Right lobe of liver (tissue), 6 donors: ENCODE data around the gene TAF11. TPM values are rescaled to one million over a fixed set of nuclear protein-coding genes. Genes with fewer than 3 reads are reported as not detected.
A peak's percentile ranks its signal among the peaks of the same experiment; 100 is the strongest.

ENCODE experiments used
- ATAC-seq, 4 donors: fragments of 200-7000 bp; cut with Tn5 transposase; one replicate each; pipeline ENCODE4 v1.9.1; 2020; ENCODE audit warnings: mild to moderate bottlenecking in 4 of 4, moderate library complexity in 4 of 4
- DNase-seq, 3 donors: peaks; one replicate each; pipeline ENCODE4 v3.0.0-alpha.2; 2020
- H3K27ac ChIP-seq, 3 donors: fragments of 200-600 bp; one replicate each; pipeline ENCODE4 v1.8.0; 2022
- H3K27me3 ChIP-seq, 2 donors: fragments of 200-600 bp; one replicate each; pipeline ENCODE4 v1.8.0; 2022
- H3K36me3 ChIP-seq, 4 donors: fragments of 200-600 bp; sonication (generic) in 1 of 4; one replicate each; pipeline versions ENCODE4 v1.5.1 to v1.8.0; 2017 to 2022; ENCODE audit warnings: control low read depth in 1 of 4
- H3K4me1 ChIP-seq, 4 donors: fragments of 200-600 bp; sonication (generic) in 1 of 4; one replicate each; pipeline versions ENCODE4 v1.5.1 to v1.8.0; 2017 to 2022; ENCODE audit warnings: control low read depth in 1 of 4
- H3K4me3 ChIP-seq, 3 donors: fragments of 200-600 bp; one replicate each; pipeline ENCODE4 v1.8.0; 2022
- H3K9me3 ChIP-seq, 4 donors: fragments of 200-600 bp; sonication (generic) in 1 of 4; one replicate each; pipeline versions ENCODE4 v1.5.1 to v1.8.0; 2017 to 2022; ENCODE audit warnings: control low read depth in 1 of 4
- CTCF ChIP-seq, 4 donors: fragments of 200-600 bp in 3 of 4; fragments of 450-650 bp in 1 of 4; IDR thresholded peaks; one replicate each; pipeline versions ENCODE4 v1.5.1 to v1.8.0; 2016 to 2022; ENCODE audit warnings: antibody characterized with exemption in 4 of 4, mild to moderate bottlenecking in 2 of 4
- POLR2A ChIP-seq: fragments of 450-650 bp; IDR thresholded peaks from one replicate; pipeline ENCODE4 v1.6.1; 2017; ENCODE audit warnings: antibody characterized with exemption, mild to moderate bottlenecking
- WGBS: methylation state at CpG from one replicate; pipeline ENCODE4 v1.1.6; 2018; ENCODE audit warnings: low coverage, low lambda C conversion rate; ENCODE audit not compliant: insufficient coverage; ENCODE audit errors: missing lambda C conversion rate; 5-methylcytosine and 5-hydroxymethylcytosine counted together
- intact Hi-C, 2 donors: fragments of 100-400 bp; cut with DNase I; formaldehyde crosslinking; loops; one replicate each; pipeline versions ENCODE4 v1.11.2 to v1.14.1; 2022
- total RNA-seq, 6 experiments: library from RNA; depleted of rRNA in 2 of 6; stranded (reverse); fragments of >200 nt in 2 of 6; fragmentation: NEBNext Ultra II Directional in 3 of 6; extraction: Animal tissue kit (Norgen Biotek cat#: 25700) in 3 of 6; gene quantifications; one replicate each; pipeline versions ENCODE4 v1.1.0 to v1.2.4, GENCODE V29; 2016 to 2023
- donor health status: DM: no; HTN: yes; CAD: no.
- donor health status: DM: no; HTN: no; CAD: no.
- donor health status: DM: no; HTN: no; CAD: no.
- donor health status: DM: no; HTN: yes; CAD: no.
- donor health status: DM: no; HTN: yes; CAD: no.

The TAF11 gene
- total RNA-seq, 6 experiments from 2014 or later: 8.9 to 13.4 (median 10.3) TPM

GRCh38 chr6:34924831-34925625 lies 37.2 kb upstream of the TAF11 start:
- H3K36me3 ChIP-seq: no peaks in the 10 kb centered on the region
- H3K27me3 ChIP-seq: no peaks in the 10 kb centered on the region
- no peak overlapping the region for H3K4me3 ChIP-seq
- intact Hi-C loops: no loop called here
- ATAC-seq: no peak
- H3K4me1 ChIP-seq: no peaks in the 10 kb centered on the region
- TF ChIP-seq POLR2A (no peak), CTCF (IDR thresholded peaks at IDR 0.05) (no peak)
- no peak for DNase-seq
- WGBS: 80% methylated on average over 9 of the region's 9 CpGs
- no peaks in the 10 kb centered on the region for H3K9me3 ChIP-seq
- no peak overlapping the region for H3K27ac ChIP-seq

GRCh38 chr6:34922177-34922663 lies 34.4 kb upstream of the TAF11 start:
- Histone ChIP-seq H3K4me1 (no peaks in the 10 kb centered on the region), H3K27ac (no peak overlapping the region), H3K27me3 (no peaks in the 10 kb centered on the region), H3K4me3 (no peak overlapping the region), H3K9me3 (no peaks in the 10 kb centered on the region), H3K36me3 (no peaks in the 10 kb centered on the region)
- intact Hi-C loops: no loop called here
- TF ChIP-seq POLR2A (no peak), CTCF (IDR thresholded peaks at IDR 0.05) (no peak)
- ATAC-seq (peak in 1 of 4 donors; percentile 38), DNase-seq (no peak)
- 58% methylated on average over 3 of the region's 3 CpGs for WGBS

- Histone ChIP-seq H3K4me1 (no peaks in the 10 kb centered on the region), H3K36me3 (no peaks in the 10 kb centered on the region), H3K4me3 (no peak overlapping the region), H3K27me3 (no peaks in the 10 kb centered on the region), H3K9me3 (no peaks in the 10 kb centered on the region), H3K27ac (no peak overlapping the region)
- TF ChIP-seq CTCF (IDR thresholded peaks at IDR 0.05) (no peak), POLR2A (no peak)
- no peak for DNase-seq
- no peak for ATAC-seq
- intact Hi-C loops: no loop called here
- 81% methylated on average over 4 of the region's 4 CpGs for WGBS
Measured at GRCh38 chr6:34920097-34920496, 32.3 kb upstream of the TAF11 start.

GRCh38 chr6:34919651-34920050 lies 31.8 kb upstream of the TAF11 start:
- intact Hi-C loops: no loop called here
- 100% methylated on average over 1 of the region's 1 CpG for WGBS
- Histone ChIP-seq H3K36me3 (no peaks in the 10 kb centered on the region), H3K9me3 (no peaks in the 10 kb centered on the region), H3K27ac (no peak overlapping the region), H3K27me3 (no peaks in the 10 kb centered on the region), H3K4me3 (no peak overlapping the region), H3K4me1 (no peaks in the 10 kb centered on the region)
- TF ChIP-seq CTCF (IDR thresholded peaks at IDR 0.05) (no peak), POLR2A (no peak)
- DNase-seq: no peak
- peak; percentile 32 to 72 (median 52) for ATAC-seq
